Tibial artery (tissue), 4 donors: Measurements from ENCODE around the gene SLC4A8.

Source experiments
- DNase-seq, 2 donors: peaks; one replicate each; pipeline ENCODE4 v3.0.0-alpha.2; 2019
- H3K27ac ChIP-seq, 2 donors: fragments of 200-600 bp; sonication (generic) in 1 of 2; 1 replicate in 1 of 2; 2 replicates in 1 of 2; pipeline ENCODE4 v1.5.1; 2018 to 2019; ENCODE audit warnings: mild to moderate bottlenecking in 1 of 2
- H3K27me3 ChIP-seq, 2 donors: fragments of 200-600 bp; sonication (generic) in 1 of 2; one replicate each; pipeline versions ENCODE4 v1.5.1 to v1.6.0; 2016 to 2019
- H3K36me3 ChIP-seq, 3 donors: fragments of 200-600 bp; sonication (generic) in 2 of 3; one replicate each; pipeline ENCODE4 v1.5.1; 2016 to 2019; ENCODE audit warnings: mild to moderate bottlenecking in 2 of 3
- H3K4me1 ChIP-seq, 4 donors: fragments of 200-600 bp; sonication (generic) in 2 of 4; 1 replicate in 3 of 4; 2 replicates in 1 of 4; pipeline ENCODE4 v1.5.1; 2016 to 2019
- H3K4me3 ChIP-seq, 2 donors: fragments of 200-600 bp; sonication (generic) in 1 of 2; 1 replicate in 1 of 2; 2 replicates in 1 of 2; pipeline ENCODE4 v1.5.1; 2018 to 2019; ENCODE audit warnings: mild to moderate bottlenecking in 2 of 2
- H3K9me3 ChIP-seq, 3 donors: fragments of 200-600 bp; sonication (generic) in 1 of 3; one replicate each; pipeline ENCODE4 v1.5.1; 2016 to 2019
- intact Hi-C: fragments of 100-400 bp; cut with DNase I; formaldehyde crosslinking; loops from one replicate; pipeline ENCODE4 v1.15.0; 2023; ENCODE audit warnings: low total_unique reads
- TF ChIP-seq, protein P1 (sequence below), 2 experiments: fragments of 200-600 bp in 1 of 2; fragments of 450-650 bp in 1 of 2; IDR thresholded peaks; one replicate each; pipeline ENCODE4 v1.5.1; 2017 to 2019; ENCODE audit warnings: antibody characterized with exemption in 2 of 2, mild to moderate bottlenecking in 1 of 2, moderate library complexity in 1 of 2

The SLC4A8 gene

GRCh38 chr12:51531284-51531977, 106.8 kb downstream of the SLC4A8 start:
- Histone ChIP-seq H3K9me3 (no peaks in the 10 kb centered on the region), H3K4me3 (no peak overlapping the region), H3K27ac (no peak overlapping the region), H3K36me3 (no peaks in the 10 kb centered on the region), H3K4me1 (no peaks in the 10 kb centered on the region), H3K27me3 (peaks cover 0 to 25% of the 10 kb centered on the region in 2 donors)
- intact Hi-C loops: no loop called here
- DNase-seq: no peak
- TF ChIP-seq, protein P1, sequence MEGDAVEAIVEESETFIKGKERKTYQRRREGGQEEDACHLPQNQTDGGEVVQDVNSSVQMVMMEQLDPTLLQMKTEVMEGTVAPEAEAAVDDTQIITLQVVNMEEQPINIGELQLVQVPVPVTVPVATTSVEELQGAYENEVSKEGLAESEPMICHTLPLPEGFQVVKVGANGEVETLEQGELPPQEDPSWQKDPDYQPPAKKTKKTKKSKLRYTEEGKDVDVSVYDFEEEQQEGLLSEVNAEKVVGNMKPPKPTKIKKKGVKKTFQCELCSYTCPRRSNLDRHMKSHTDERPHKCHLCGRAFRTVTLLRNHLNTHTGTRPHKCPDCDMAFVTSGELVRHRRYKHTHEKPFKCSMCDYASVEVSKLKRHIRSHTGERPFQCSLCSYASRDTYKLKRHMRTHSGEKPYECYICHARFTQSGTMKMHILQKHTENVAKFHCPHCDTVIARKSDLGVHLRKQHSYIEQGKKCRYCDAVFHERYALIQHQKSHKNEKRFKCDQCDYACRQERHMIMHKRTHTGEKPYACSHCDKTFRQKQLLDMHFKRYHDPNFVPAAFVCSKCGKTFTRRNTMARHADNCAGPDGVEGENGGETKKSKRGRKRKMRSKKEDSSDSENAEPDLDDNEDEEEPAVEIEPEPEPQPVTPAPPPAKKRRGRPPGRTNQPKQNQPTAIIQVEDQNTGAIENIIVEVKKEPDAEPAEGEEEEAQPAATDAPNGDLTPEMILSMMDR (IDR thresholded peaks at IDR 0.05): no peak

DNA sequence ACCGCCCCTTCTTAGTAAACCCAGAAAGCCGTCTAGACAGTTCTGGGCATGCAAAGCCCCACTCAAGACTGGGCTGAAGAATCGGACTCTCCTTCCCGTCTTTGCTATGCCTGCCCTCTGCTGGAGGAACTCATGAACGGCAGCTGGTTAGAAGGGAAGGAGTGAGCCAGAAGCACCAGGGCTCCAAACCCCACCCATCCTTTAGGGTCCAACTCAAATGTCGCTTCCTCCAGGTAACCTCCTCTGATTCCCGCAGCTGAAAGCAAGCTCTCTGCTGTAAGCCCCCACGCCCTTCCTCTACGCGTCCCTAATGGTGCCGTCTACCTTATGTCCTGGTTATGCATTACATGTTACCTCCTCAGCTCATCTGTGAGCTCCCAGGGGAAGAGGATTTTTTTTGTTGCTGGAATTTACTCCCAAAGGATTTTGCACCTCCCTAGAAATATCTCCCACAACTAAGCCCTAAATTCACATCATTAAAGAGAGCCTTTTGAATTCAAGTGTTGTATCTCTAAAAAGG, 107.4 kb downstream of the SLC4A8 start:
- H3K27me3 ChIP-seq: peaks cover 0 to 30% of the 10 kb centered on the region in 2 donors
- H3K4me3 ChIP-seq: no peak overlapping the region
- no peaks in the 10 kb centered on the region for H3K36me3 ChIP-seq
- intact Hi-C loops: no loop called here
- TF ChIP-seq, protein P1 (IDR thresholded peaks at IDR 0.05): peak; percentile 66 to 78
- H3K4me1 ChIP-seq: no peaks in the 10 kb centered on the region
- H3K27ac ChIP-seq: no peak overlapping the region
- no peaks in the 10 kb centered on the region for H3K9me3 ChIP-seq
- peak; percentile 74 to 80 for DNase-seq

DNA sequence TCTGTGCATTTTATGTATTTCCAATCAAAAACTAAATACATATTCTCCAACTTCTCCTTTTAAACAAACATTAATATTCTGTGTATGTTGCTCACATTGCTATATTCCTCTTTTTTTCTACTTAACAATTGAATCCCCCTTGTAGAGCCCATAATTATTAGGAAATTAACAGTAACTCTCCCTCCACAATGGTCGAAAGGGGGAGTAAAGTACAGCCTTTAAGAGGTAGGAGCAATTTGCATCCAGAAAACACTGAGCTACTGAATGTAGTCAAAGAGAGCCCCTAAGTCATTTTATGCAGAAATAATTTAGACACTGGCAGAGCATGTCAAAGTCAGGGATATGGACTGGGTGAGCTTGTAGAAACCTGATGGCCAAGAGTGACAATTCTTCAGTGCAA, 109.2 kb downstream of the SLC4A8 start:
- H3K9me3 ChIP-seq: no peaks in the 10 kb centered on the region
- H3K4me3 ChIP-seq: no peak overlapping the region
- H3K27me3 ChIP-seq: peaks cover 0 to 41% of the 10 kb centered on the region in 2 donors
- H3K27ac ChIP-seq: no peak overlapping the region
- no peak for DNase-seq
- TF ChIP-seq, protein P1 (IDR thresholded peaks at IDR 0.05): no peak
- no peaks in the 10 kb centered on the region for H3K4me1 ChIP-seq
- no peaks in the 10 kb centered on the region for H3K36me3 ChIP-seq
- intact Hi-C loops: no loop called here

DNA sequence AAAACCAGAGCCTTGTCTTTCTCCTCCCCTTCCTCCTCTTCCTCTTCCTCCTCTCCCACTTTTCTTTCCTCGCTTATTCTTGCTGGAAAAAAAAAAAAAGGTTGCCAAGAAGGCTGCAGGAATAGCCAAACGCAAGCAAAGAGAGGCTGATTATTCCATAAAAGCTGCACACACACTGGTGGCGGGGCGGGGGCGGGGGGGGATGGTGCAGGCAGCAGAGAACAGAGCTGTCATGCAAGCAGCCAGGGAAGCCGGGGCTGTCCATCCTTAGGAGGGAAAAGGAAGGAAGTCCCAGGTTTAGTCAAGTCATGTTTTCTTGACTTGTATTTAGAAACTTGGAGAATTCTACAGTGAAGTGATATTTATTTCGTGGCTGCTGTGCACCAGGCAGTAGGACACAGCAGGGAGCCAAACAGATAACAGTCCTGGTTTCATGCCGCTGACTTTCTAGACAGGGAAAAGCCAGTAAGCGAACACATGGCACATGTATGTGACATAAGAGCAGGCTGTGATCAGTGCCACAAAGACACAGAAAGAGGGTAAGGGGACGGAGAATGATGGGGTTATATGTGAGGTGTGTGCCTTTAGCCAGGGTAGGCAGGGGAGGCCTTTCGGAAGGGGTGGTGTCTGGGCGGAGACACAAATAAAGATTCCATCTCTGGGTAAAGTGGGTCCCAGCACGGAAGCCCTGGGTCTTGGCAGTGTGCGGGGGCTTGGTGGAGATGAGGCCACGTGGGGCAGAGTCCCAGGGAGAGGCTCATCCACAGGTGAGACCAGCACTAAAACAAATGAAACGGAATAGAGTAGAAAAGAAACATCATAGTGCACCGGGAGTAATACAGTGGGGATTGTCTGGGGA, 109.8 kb downstream of the SLC4A8 start:
- H3K4me1 ChIP-seq: no peaks in the 10 kb centered on the region
- H3K9me3 ChIP-seq: no peaks in the 10 kb centered on the region
- no peak for DNase-seq
- intact Hi-C loops: no loop called here
- TF ChIP-seq, protein P1 (IDR thresholded peaks at IDR 0.05): no peak
- H3K36me3 ChIP-seq: no peaks in the 10 kb centered on the region
- H3K4me3 ChIP-seq: no peak overlapping the region
- no peak overlapping the region for H3K27ac ChIP-seq
- H3K27me3 ChIP-seq: peaks cover 0 to 40% of the 10 kb centered on the region in 2 donors

- TF ChIP-seq, protein P1 (IDR thresholded peaks at IDR 0.05): no peak
- Histone ChIP-seq H3K4me1 (no peaks in the 10 kb centered on the region), H3K36me3 (no peaks in the 10 kb centered on the region), H3K27me3 (peaks cover 0 to 33% of the 10 kb centered on the region in 2 donors), H3K27ac (no peak overlapping the region), H3K9me3 (no peaks in the 10 kb centered on the region), H3K4me3 (no peak overlapping the region)
- no peak for DNase-seq
- intact Hi-C loops: no loop called here
Measured at GRCh38 chr12:51536159-51536558, 111.5 kb downstream of the SLC4A8 start.
